HG03432 (cell line): ENCODE results near the gene LPGAT1.
"Not testable (repeated sequence)": the region's sequence is repeated elsewhere in the genome, so short reads cannot be mapped to it uniquely, and the experiment has no call there.

Source experiments
- ATAC-seq: cut with Tn5 transposase; IDR thresholded peaks from one replicate; pipeline ENCODE4 v1.9.1; 2021; ENCODE audit warnings: mild to moderate bottlenecking, moderate library complexity; ENCODE audit not compliant: unreplicated experiment

LPGAT1 gene

DNA sequence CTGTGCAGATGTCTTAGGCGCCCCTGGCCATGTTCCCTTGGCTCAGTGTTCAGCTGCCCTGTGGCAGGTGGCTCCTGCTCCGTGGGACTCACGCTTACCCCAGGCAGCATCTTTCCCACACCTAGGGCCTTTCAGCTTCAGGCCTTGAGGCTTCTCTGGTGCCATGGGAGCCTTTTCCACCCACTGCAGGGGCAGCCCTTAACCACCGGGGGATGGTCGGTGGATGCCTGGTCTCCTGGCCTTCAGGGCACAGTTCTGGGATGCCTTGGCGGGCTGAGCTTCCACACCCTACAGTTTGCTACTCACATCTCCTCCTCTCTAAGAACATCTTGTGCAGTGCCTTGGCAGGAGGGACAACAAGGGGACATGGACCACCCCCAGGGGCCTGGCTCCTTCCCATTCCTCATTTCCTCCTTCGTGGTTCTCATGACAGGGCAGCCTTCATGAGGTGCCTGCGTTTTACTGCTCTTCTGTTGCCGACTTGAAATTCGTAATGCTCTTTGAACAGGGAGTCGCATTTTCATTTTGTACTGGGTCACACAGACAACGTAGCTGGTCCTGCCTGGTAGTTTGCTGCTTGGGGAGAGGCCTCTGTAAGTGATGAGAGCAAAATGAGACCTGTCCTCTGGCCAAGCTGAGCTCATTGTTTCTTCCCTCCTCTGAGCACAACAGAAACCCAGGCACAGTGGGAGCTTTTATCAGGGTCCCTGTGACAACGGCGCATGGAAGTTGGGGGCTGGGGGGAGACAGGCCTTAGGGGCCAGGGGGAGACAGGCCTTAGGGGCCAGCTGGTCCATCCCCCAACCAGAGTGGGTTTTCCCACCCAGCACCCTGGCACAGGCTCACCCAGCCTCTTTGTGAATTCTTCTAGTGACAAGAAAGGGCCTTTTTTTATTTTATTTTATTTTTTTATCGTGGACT is 93.2 kb downstream of the LPGAT1 start:
- no peak for ATAC-seq

DNA sequence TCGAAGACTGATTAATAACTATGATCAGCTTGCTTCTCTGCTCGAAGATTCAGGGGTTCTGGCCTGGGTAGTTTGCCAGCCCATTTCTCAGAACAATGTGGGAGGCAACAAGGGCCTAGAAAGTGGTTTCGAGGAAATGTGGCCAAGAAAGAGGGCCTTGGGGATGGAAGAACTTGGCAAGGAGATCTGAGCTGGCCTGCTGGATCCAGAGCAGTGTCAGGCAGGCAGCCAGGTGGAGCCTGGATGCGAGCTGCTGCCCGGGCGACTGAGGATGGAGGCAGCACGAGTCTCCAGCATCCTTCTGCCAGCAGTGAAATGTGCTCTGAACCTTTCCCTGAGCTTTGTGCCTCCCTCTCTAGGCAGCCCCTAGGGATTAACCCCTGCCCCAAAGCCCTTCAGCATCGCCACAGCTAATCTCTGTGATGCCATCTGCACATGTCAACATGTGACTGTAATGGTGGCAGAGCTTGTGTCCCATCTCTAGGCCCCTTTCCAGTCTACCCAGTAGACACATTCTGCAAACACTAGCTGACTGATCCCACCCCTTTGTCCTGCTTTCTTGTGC is 94.1 kb downstream of the LPGAT1 start:
- no peak for ATAC-seq

DNA sequence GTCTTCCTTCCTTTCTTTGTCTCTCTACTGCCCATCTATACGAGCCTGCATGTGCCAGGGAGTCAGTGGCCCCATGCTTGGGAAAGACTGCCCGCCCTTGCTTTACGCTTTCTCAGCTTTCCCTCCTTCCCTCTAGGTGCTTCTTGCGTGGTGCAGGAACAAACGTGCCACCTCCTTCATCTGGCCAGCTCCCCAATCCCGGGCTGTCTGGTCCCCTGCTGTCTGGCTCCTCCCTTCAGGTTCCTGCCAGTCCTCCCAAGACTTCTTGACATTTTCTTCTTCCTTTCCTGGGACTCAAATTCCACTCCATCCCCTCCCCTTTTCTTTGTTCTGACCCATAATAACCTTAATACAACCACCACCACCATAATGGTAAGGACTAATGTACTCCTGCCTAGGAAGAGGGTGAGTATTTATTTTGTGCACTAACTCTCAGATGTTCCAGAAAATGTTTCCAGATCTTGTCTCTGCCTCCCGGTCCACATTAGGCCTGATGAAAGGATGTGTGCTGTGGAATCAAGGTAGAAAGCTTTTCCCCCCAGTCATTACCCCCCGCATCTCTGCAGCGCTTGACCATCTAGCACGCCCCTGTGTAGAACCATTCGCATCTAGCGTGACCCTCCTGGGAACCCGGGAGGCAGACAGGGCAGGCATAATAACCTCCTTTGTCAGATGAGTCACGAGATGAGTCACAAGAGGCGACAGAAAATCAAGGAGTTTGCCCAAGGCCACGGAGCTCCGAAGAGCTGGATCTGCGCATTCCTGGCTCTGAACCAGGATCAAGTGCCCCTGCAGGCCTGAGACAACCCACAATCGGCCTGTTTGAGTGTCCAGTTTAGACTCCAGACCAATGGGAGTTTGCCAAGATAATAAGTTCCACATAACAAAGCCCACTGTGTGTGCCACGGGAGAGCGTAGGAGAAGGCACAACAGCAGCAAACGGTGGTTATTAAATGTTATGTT is 95.1 kb downstream of the LPGAT1 start:
- ATAC-seq, result no peak

DNA sequence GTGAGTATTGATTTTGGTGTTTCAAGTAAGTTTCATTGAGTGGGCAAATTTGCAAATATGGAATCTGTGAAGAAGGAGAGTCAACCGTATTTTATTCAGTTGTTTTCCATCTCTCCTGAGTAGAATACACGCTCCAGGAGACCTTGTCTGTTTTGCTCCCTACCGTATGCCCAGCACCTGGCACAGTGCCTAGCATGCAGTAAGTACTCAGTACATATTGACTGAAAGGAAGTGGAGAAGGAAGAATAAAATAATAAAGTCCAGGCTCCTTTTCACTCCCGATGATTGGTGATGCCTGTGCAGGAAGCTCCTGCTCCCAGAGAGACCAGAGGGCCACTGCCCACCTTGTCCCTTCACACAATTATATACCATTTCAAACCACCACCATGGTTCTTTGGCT is 95.8 kb downstream of the LPGAT1 start:
- no peak for ATAC-seq

DNA sequence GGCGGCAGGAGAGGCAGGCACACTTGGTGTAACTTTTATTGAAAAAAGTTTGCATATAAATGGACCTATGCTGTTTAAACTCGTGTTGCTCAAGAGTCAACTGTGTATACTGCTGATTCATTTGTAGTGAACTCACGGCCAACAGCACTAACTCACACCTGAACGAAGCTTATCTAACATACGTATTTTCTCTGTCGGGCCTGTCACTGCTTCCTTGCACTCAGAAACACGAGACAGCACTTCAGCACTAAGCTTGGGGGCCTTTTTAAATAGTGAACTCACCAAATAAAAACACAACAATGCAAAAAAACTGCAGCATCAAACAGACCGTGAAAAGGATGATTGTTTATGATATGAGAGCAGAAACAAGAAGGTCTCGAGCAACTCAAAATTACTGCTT is 96.2 kb downstream of the LPGAT1 start:
- ATAC-seq, result no peak

DNA sequence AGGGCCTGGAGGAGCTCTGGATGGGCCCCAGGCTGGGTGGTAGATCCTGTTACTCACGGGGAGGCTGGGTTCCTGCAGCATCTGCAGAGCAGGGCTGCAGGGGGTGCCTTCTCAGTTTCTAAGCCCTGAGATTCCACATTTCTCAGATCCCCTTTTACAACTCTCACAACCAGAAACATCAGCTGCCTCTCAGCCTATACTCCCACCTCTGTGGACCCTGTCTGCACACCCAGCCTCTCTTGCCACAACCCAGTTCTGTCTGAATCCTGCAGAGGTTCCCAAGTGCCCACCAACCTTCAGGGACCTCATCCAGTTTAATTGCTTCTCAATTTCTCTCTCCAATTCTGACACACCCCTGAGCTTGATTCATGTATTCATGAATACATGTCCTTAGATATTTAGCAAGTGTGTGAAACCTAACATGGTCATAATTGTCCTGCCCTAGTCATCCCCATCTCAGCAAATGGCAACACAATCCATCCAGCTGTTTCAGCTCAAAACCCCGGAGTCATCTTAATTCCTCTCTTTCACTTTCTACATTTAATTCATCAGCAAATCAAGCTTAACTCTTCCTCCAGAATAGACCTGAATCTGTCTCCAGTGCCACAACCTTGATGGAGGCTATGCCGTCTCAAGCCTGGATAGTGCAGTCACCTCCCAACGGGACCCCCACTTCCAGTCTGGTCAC is 98.1 kb downstream of the LPGAT1 start:
- ATAC-seq, result peak; percentile 65

DNA sequence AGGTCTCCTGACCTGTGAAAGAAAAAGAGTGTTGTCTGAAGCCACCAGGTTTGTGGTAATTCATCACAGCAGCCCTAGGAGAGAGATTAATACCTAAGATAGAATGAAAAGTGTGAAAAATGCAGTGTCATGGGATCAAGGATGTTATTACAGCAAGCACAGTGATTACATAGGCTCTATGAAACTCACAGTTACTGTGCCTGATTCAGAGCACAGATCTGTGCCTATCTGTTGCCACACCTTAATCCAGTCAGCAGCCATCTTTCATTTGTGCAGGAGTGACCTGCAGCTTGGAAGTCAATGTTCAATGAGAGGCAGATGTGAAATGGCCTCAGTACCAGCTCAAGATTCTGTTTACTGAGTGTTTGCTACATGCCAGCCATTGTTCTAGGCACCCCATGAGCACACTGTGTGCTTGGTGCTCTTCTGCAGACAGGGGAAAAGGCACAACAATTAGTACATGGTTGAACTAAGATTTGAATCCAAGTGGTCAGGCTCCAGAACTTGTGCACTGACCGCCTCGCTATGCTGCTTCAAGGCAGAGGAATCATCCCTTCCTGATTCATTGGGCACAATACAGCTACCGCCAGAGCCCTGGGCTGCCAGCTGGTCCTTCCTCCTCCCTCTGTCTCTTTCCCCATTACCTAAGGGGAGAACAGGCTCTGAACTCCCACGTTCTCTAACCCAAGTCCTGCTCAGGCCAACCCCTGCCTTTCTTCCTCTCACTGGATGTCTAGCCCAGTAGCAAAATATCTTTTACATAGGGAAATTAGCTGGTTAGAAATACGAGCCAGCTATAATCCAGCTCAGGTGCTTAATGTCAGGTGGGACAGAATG is 98.9 kb downstream of the LPGAT1 start:
- peak; percentile 19 for ATAC-seq

DNA sequence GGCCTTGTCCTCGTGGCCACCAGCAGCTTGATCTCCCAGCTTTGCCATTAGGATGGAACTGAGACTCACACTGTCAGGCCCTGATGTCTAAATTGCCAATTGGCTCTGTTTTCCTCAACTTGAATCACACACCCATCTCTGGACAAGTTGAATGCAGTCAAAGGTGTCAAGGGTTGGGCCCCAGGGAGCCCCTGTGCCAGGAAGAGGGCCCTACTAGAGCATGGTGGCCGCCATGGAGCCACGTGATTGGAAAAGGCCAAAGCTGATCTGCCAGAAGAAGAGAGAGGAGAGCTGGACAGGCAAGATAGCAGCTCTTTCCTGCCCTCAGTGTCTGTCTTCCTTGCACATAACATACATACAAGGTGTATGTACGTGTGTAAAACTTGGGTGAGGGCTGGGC is 100.2 kb downstream of the LPGAT1 start:
- ATAC-seq, result no peak

DNA sequence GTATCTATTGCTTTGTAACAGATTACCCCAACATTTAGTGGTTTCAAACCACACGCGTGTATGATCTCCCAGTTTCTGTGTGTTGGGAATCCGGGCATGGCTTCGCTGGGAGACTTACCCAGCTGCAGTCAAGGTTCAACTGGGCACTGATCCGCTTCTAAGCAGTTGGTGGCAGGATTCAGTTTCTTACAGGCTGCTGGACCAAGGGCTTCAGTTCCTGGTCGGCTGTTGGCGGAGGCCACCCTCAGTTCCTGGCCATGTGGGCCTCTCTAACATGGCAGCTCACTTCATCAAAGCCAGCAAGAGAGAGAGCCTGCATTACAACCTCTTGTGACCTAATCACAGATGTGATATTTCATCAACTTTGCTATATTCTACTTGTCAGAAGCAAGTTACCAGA is 101.3 kb downstream of the LPGAT1 start:
- ATAC-seq, result no peak

DNA sequence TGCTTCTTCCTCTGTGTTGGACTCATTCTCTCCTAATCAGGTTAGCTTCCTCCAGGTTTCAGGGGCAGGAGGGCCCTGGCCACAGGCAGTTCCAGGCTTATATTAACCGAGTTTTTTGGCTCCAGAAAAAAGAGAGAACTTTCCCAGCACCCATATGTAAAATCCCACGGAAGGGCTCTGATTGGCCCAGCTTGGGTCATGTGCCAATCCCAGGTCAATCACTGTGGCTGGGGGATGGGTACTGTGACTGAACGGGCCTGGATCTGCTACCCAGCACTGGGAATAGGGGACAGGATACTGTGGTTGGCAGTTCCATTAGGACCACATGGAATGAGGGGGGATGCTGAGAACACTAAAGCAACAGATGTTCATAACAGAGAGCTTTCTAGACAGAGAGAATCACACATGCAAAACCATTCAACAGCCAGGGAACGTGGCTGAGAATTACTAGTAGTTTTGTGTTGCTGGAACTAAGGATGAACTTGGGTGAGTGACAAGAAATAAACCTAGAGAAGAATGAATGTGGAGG is 104.0 kb downstream of the LPGAT1 start:
- ATAC-seq, result no peak

DNA sequence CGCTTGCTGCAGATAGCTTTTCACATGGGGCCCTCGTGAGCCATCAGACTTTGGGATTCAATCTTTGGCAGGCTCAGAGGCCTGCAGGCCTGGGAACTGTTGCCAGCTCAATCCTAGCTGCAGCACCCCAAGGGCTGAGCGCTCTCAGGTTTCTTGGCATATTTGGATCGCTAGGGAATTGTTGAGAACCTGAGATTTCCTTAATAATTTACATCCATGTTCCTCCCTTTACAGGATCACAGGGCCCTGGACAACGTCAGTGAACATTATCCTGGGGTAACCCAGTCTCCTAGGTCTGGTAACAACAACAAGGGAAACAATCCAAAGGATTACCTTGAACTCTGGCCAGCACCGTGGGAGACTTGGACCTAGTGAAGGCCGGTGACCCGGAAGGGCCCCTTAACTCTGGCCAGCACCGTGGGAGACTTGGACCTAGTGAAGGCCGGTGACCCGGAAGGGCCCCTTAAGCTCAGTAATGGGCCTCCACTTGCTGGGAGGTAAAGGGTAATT is 105.8 kb downstream of the LPGAT1 start:
- ATAC-seq, result no peak

DNA sequence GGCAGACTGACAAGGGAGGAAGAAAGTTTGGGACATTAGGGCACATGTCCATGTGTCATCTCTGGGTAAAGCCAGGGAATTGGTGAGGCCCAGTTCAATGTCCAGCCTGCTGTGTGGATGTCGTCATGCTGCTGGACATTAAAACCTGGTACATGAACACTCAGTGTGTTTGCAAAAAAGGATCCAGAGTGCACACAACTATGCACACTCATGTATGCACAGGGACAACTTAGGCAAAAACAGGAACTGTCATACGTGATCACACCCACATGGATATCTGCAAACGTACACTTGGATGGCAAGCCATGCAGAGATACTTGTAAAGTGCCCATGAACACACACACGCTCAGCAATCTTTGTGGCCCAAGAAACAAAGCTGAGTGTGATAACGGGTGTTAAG is 107.3 kb downstream of the LPGAT1 start:
- no peak for ATAC-seq

DNA sequence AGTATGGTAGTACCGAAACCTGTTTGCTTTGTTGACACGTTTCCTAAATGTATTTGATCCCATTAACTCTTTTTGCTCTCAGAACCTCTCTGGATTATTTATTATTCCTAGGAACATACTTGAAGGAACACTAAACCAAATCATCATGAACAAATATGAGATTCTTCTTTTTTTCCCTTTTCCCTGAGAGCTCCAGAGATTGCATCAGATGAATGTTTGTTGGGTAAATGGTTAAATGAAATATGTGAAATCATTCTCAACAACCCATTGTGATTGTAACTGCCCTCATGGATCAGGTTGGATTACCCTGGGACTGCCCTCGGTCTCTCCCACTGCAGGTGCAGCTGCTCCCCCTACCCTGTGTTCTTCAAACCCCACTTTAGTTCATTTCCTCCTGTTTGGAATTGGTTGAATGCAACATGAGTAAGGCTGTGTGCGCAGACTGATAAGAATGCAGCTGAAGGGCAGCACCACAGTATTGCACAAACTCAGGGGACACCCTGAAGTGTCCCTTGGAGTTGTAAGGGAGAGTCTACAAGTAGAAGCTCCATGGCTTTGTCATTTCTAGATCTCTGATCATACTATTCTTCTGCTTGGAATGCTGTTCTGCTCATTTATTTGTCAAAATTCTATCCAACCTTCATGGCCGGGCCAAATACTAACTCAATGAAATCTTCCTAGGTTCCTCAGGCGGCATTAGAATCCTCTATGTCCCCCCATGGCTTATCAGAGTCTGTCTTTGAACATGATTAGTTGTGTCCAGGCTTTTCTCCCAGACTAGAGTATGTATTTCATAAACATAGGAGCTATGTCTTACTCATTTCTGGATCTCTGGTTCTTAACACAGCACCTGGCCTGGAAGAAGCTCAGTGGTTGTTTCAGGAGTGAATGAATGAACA is 108.0 kb downstream of the LPGAT1 start:
- ATAC-seq, result no peak

DNA sequence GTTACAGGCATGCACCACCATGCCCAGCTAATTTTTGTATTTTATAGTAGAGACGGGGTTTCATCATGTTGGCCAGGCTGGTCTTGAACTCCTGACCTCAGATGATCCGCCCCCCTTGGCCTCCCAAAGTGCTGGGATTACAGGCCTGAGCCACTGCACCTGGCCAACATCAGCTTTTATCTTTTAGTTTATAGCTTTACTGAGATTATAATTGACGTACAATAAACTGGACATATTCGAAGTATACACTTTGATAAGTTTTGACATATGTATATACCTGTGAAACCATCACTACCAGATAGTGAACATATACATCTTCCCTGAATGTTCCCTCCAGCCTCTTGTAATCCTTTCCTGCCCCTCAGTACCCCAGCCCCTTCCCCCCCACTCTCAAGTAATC is 114.0 kb downstream of the LPGAT1 start:
- ATAC-seq, result not testable (repeated sequence)

DNA sequence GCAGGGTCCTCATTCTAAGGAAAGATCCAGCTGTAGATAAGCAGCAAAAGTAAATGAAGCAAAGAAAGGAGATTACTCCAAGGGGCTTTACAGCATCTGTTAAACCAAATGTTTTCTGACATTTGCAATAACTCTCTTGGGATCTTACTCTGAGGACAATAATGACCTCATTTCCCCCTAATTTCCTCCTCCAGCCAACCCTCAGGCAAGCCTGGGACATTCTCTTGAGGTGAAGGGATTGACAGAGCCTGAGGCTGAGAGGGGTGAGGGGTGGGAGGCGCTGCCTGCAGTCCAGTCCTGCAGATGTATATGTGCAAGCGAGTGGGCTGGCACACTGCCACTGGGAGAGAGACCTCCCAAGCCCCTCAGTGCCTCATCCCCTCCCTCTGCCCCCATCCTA is 114.6 kb downstream of the LPGAT1 start:
- ATAC-seq, result no peak

DNA sequence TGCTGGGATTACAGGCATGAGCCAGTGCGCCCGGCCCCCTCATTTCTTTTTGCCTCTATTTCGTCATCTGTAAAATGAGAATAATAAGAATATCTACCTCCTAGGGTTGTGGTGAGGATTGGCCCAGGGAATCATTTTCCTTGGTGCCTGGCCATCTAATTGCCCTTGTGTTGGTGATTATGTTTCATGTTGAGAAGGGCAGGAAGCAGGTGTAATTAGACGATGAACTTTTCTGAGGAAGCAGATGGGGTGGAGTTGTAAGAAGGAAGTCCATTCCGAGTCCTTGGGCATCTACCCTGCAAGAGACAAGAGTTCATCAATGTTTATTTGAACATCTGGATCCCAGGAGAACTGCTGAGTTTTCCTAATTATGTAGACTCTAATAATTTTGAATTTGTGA is 116.4 kb downstream of the LPGAT1 start:
- no peak for ATAC-seq

DNA sequence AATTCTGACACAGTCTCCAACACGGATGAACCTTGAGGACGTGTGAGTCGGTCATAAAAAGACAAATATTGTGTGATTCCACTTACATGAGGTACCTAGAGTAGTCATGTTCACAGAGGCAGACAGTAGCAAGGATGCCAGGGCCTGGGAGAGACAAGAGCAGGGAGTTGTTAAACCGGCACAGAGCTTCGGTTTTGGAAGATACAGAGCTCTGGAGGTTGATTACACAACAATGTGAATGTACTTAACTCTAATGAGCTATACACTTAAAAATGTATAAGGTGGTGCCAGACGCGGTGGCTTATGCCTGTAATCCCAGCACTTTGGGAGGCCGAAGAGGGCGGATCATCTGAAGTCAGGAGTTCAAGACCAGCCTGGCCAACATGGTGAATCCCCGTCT is 117.3 kb downstream of the LPGAT1 start:
- ATAC-seq, result no peak

DNA sequence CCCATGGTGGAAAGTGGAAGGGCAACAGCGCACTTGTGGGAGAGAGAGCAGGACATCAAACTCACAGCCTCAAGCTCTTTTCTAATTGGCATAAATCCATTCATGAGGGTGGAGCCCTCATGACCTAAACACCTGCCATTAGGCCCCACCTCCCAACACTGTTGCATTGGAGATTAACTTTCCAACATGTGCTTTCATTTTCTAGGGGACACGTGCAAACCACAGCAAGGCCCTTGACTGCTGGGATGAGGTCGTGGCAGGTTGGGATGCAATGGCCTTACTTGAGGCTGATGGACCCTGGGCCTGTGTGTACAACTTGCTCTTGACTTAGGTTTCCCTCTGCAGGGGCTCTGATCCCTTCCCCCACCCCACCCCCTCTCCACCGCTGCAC is 119.3 kb downstream of the LPGAT1 start:
- ATAC-seq, result no peak
